Activated CD4-positive, alpha-beta T cell treated with anti-CD3 and anti-CD28 coated beads for 1 hour (primary cell): ENCODE data around the gene BRD2.
A peak's percentile ranks its signal among the peaks of the same experiment; 100 is the strongest.

Experiments
- DNase-seq: peaks from one replicate; pipeline ENCODE4 v3.0.0-alpha.2; 2020

BRD2 gene

DNA sequence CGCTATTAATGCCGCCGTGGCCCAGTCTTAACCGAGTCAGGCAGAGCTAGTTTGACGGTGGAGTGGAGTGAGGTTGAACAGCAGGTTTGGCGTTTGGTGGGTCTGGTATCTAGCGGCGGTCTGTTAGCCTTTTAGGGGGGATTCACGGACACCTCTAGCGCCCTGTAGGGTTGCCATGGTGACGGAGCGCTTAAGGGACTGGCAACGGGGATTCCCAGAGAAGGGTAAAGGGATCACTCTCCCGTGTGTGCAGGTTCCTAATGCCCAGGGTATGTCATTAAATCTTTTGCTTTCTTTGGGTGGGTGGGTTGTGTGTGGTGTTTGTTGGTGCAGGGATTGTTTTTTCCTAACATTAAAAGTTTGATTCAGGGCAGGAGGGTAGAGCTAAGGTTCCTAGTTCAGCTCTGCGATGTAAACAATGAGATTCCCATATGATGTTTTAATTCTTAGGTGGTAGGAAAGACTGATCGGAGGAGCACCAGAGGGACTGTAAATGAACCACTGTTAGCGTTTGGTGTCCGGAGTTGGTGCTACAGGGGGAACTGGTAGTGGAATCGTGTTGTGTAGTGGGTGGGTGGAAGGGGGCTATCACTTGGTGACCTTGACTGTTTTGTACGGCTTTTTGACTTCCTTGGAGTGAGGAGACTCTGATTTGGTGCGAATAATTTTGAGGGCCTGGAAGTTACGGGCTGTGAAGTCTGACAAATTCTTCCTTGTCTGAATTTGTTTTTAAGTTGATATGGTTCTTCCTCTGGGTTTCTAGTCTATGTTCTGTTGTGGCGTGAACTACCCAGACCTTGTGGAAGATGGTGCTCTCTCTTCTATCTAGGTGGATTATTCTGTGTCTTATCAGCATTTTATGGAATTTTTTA lies 5.0 kb downstream of the BRD2 start:
- DNase-seq, result peak; percentile 49

- no peak for DNase-seq
These were observed 5.6 kb downstream of the BRD2 start for GRCh38 chr6:32974016-32974333.

GRCh38 chr6:32974541-32975308 lies 6.3 kb downstream of the BRD2 start:
- no peak for DNase-seq

DNA sequence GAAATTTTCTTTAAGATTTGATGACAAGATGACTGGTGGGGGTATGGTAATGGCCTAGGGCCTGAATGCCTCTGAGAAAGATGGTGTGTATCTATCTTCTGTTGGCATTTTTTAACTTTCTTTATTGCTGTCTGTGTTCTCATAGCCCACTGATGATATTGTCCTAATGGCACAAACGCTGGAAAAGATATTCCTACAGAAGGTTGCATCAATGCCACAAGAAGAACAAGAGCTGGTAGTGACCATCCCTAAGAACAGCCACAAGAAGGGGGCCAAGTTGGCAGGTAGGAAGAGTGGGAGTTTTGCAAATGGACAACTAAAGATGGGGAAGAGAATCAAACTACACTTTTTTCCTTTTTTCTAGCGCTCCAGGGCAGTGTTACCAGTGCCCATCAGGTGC lies 7.5 kb downstream of the BRD2 start:
- DNase-seq, result no peak

GRCh38 chr6:32976334-32977069 lies 8.1 kb downstream of the BRD2 start:
- no peak for DNase-seq

GRCh38 chr6:32977272-32977952 lies 9.0 kb downstream of the BRD2 start:
- DNase-seq, result no peak

DNA sequence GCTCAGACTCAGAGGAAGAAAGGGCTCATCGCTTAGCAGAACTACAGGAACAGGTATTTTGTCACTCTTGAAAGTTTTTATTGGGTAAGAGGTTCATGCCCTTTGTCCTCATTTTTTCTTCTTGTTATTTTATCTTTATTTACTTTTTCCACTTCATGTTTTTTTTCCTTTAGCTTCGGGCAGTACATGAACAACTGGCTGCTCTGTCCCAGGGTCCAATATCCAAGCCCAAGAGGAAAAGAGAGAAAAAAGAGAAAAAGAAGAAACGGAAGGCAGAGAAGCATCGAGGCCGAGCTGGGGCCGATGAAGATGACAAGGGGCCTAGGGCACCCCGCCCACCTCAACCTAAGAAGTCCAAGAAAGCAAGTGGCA lies 9.5 kb downstream of the BRD2 start:
- DNase-seq, result no peak

DNA sequence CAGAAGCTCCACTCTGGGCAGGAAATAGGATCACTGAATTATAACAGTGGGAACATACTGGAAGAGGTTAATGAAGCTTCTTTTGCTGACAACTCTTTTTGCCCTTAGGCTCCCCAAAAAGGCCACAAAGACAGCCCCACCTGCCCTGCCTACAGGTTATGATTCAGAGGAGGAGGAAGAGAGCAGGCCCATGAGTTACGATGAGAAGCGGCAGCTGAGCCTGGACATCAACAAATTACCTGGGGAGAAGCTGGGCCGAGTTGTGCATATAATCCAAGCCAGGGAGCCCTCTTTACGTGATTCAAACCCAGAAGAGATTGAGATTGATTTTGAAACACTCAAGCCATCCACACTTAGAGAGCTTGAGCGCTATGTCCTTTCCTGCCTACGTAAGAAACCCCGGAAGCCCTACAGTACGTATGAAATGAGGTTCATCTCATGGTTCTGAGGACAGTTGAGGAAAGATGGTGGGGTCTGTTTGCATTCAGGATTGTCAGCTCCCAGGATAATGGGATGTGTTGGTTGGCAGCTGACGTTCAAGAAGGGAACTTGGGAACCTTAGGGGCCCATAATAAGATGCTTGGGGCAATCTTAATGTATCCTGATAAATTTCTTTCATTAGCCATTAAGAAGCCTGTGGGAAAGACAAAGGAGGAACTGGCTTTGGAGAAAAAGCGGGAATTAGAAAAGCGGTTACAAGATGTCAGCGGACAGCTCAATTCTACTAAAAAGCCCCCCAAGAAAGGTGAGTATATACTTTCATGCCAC lies 11.5 kb downstream of the BRD2 start:
- DNase-seq, result no peak

GRCh38 chr6:32980488-32981038 lies 12.2 kb downstream of the BRD2 start:
- DNase-seq, result no peak

DNA sequence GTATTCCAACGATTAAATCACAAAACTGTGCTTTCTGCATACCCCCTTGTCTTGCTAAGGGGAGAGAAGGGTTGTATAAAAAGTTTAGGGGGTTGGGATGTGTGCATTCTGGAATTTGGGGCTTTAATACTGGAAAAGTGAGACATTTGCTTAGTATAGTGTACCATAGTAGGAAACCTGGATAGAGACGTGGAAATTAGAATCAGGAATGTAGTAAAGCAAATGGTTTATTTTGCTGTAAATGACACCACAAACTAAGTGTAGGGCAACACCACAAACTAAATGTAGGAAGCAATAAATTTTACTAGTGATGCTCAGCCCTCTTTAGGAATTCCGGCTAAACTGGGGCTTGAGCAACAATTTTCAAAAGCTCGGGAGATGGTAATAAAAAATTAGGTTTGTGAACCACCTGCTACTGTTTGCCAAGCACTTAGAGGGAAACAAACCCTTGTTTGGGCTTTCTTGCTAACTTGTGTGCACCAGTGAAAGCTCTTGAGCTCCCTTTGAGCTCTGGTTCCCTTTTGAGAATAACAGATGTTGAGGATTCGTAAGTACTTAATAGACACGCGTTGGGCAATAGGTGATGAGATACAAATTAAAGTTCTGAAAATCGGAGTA lies 13.8 kb downstream of the BRD2 start:
- no peak for DNase-seq

GRCh38 chr6:32982702-32983492 lies 14.5 kb downstream of the BRD2 start:
- DNase-seq, result no peak

GRCh38 chr6:32983493-32983848 lies 15.1 kb downstream of the BRD2 start:
- no peak for DNase-seq

DNA sequence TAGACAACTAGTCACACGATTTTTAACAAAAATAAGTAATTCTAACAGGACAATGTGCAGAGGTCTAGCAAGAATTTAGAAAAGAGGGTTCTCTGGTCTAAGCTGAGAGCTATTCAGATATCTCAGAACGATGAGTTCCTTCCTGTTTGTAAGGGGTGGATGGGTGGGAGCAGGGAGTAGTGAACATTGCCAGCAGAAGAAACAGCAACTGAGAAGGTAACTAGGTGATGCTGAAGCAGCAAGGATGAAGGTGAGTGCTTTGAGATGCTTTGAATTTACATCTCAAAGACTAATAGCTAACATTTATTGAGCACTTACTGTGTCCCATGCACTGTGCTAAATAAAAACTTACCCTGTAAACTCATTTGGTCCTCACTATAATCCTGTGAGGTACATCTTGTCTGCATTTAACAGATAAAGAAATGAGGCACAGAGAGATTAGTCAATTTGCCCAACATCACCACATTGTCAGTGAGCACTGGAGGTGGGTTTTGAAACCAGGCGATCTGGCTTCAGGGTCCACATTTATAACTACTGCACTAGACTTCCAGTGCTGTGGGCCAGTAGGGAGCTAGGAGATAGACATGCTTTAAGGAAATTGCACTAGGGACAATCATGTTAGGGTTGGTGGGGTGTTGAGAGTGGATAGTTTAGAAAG lies 15.7 kb downstream of the BRD2 start:
- no peak for DNase-seq

DNA sequence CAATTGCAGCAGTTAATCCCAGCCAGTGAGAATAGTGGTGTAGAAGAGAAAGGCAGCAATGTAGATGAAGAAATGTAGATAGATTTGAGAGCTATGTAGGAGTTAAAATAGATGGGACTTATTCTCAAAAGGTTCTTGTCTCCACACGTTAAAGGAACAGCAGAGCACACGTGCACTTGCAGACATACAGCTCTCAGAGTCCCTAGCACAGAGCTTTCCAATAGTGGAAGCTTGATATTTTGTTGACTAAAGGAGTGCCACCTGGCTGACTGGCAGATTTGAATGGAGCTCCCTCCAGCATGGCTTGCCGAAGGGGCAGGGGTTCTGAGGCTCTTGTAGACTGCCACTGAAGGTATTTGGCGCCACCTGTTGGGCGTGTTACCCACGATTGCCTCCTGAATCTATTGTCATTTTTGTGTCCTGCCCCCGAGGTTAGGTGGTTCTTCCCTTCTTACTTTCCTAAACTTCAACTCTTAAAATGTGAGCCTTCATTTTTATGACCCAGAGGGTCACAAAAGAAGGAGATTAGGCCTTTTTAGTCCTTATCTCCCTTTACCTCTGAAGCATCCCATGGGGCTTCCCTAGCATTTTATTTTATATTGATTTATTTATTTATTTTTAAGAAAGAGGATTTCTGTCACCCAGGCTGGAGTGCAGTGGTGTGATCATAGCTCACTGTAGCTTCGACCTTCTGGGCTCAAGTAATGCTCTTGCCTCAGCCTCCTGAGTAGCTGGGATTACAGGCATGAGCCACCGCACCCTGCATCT lies 16.4 kb downstream of the BRD2 start:
- peak; percentile 83 for DNase-seq

DNA sequence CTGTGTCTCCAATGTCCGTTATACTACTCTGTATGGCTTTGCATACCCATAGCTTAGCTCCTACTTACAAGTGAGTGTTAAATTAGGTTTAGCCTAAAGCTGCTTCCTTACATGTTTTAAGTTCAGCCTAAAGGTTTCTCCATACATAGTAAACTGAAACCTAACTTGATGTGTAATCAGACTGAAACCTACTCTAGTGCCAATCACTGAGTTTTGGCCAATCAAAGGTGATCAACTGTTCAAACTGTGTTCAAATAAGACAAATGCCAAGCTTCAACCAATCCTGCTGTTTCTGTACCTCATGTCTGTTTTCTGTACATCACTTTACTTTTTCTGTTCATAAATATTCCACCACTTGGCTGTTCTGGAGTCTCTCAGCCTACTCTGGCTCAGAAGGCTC lies 21.0 kb downstream of the BRD2 start:
- DNase-seq, result no peak

DNA sequence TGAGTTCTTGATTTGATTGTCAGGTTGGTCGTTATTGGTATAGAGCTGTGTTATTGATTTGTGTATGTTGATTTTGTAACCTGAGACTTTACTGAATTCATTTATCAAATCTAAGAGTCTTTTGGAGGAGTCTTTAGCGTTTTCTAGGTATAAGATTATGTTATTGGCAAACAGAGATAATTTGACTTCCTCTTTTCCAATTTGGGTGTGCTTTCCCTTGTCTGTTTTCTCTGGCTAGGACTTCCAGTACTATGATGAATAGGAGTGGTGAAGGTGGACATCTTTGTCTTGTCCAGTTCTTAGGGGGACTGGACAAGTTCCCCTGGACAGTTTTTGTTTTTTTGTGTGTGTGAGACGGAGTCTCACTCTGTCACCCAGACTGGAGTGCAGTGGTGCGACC lies 23.6 kb downstream of the BRD2 start:
- DNase-seq, result no peak

DNA sequence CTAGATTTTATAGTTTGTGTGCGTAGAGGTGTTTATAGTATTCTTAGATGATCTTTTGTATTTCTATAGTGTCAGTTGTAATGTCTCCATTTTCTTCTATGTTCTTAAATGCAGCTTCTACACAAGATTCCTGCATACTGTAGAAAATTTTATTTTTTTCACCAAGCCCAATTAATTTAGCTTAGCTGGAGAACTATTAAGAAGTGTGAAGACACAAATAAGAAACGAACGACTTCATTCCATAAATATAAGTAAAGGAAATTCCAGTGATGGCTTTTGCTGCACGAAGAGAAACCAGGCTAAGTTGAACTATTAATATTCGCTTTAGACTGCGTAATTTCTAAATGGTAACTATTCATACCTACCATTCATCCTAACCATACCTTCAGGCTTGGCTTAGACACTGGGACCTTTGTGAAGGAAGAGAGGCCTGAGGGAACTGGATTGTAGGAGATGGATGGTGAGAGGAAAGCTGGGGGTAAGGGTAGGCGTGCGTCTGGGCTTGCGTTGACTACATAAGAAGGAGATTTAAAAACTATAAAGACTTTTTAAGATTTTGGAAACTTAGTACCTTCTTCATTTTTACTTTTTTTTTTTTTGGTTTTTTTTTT lies 25.1 kb downstream of the BRD2 start:
- DNase-seq, result no peak

DNA sequence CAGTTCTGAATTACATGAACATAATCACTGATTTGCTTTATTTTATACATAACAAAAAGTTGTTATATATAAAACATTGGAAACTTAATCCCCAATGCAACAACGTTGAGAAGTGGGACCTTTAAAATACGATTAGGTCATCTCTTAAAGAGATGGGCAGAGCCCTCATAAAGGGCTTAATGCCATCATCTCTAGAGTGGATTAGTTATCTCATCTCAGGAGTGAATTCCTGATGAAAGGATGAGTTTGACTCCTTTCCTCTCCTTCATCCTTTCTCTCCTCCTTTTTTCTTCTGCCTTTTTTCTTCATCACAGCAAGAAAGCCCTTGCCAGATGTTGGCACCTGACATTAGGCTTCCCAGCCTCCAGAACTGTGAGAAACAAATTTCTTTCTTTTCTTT lies 27.1 kb downstream of the BRD2 start:
- no peak for DNase-seq

DNA sequence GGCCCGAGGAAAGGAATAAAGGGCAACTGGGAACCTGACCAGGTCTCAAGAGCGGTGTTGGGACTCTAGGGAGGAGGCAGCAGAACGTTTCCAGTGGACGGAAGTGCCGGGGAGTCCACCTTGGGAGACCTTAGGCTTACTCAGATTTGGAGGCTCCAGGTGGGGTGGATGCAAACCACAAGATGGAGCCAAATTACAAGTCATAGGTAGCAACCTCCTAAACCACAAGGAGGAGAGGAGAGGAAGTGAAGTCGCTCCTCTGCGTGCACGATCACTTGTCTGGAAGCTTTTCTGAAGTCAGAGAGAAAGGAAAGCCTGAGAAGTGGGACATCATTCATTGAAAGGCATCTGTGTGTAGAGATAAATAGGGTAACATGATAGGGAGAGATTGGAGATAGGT lies 31.7 kb downstream of the BRD2 start:
- DNase-seq, result no peak
